Midbrain (tissue), 1 donor: ENCODE results near the gene UBE2U.

Experiments
- DNase-seq: peaks from one replicate; lab custom pipeline; 2025; lab: John Stamatoyannopoulos, UW

The UBE2U gene

GRCh38 chr1:64203420-64203819 lies at the start of gene UBE2U:
TSS of gene UBE2U (plus strand) at chr1:64203623. CDS start at chr1:64204051, 428 bp downstream.
- DNase-seq: no peak

GRCh38 chr1:64155278-64155677 lies 48.1 kb upstream of the UBE2U start:
- DNase-seq: peak; percentile 60

- DNase-seq: no peak
Measured at GRCh38 chr1:64161357-64161941, 42.0 kb upstream of the UBE2U start.

GRCh38 chr1:64162151-64162550 lies 41.3 kb upstream of the UBE2U start:
- no peak for DNase-seq

GRCh38 chr1:64162804-64163203 lies 40.6 kb upstream of the UBE2U start:
- no peak for DNase-seq

GRCh38 chr1:64163431-64163830 lies 40.0 kb upstream of the UBE2U start:
- DNase-seq: no peak

GRCh38 chr1:64163970-64164369 lies 39.5 kb upstream of the UBE2U start:
- peak; percentile 23 for DNase-seq

GRCh38 chr1:64166629-64167028 lies 36.8 kb upstream of the UBE2U start:
- no peak for DNase-seq

GRCh38 chr1:64167176-64167575 lies 36.2 kb upstream of the UBE2U start:
- no peak for DNase-seq

GRCh38 chr1:64171246-64171645 lies 32.2 kb upstream of the UBE2U start:
- no peak for DNase-seq

- DNase-seq: no peak
Measured at GRCh38 chr1:64171797-64172281, 31.6 kb upstream of the UBE2U start.

GRCh38 chr1:64172458-64172983 lies 30.9 kb upstream of the UBE2U start:
- no peak for DNase-seq

GRCh38 chr1:64173336-64173940 lies 30.0 kb upstream of the UBE2U start:
- DNase-seq: no peak

- no peak for DNase-seq
Measured at GRCh38 chr1:64175639-64176038, 27.8 kb upstream of the UBE2U start.

- DNase-seq: no peak
Measured at GRCh38 chr1:64176659-64177058, 26.8 kb upstream of the UBE2U start.

- DNase-seq: no peak
Measured at GRCh38 chr1:64179588-64179987, 23.8 kb upstream of the UBE2U start.

GRCh38 chr1:64182207-64182606 lies 21.2 kb upstream of the UBE2U start:
- no peak for DNase-seq

GRCh38 chr1:64183395-64184002 lies 19.9 kb upstream of the UBE2U start:
- DNase-seq: no peak

- no peak for DNase-seq
Measured at GRCh38 chr1:64184003-64184440, 19.4 kb upstream of the UBE2U start.

GRCh38 chr1:64186138-64186897 lies 17.1 kb upstream of the UBE2U start:
- no peak for DNase-seq

GRCh38 chr1:64186898-64187280 lies 16.5 kb upstream of the UBE2U start:
- no peak for DNase-seq

GRCh38 chr1:64187646-64188045 lies 15.8 kb upstream of the UBE2U start:
- no peak for DNase-seq
